SK-N-SH (cell line): ENCODE results near the gene GPC2. TPM values are rescaled to one million over a fixed set of nuclear protein-coding genes. Genes with fewer than 3 reads are reported as not detected.

Source experiments
- CTCF ChIA-PET: fragments of 300-600, 350-600 bp; formaldehyde crosslinking; extraction: SDS; loops from one replicate; lab custom pipeline; 2021; lab: Yijun Ruan, JAX
- POLR2A ChIA-PET: fragments of 350-600 bp; sonication (Branson Sonifier 250); formaldehyde crosslinking; extraction: SDS; loops from one replicate; lab custom pipeline; 2020; ENCODE audit warnings: antibody characterized with exemption, inconsistent platforms; lab: Yijun Ruan, JAX
- DNase-seq: peaks from one replicate; pipeline ENCODE4 v3.0.0; 2012
- H2AFZ ChIP-seq: fragments of 200-600 bp; sonication (generic); 2 replicates; pipeline ENCODE4 v1.8.1; 2016; ENCODE audit warnings: antibody characterized with exemption, mild to moderate bottlenecking, low read depth
- H3F3A ChIP-seq: fragments of 200-600 bp; sonication (generic); replicated peaks from 2 replicates; pipeline ENCODE3; 2016; ENCODE audit warnings: antibody characterized with exemption, mild to moderate bottlenecking; ENCODE audit not compliant: insufficient read depth
- H3K27ac ChIP-seq, 2 experiments: fragments of 200-500 bp in 1 of 2; fragments of 200-600 bp in 1 of 2; sonication (Bioruptor generic) in 1 of 2; sonication (generic), shearing (Covaris generic) in 1 of 2; 2 replicates each; pipeline versions ENCODE4 v1.5.1 to v1.6.1; 2014 to 2016; ENCODE audit warnings: low read depth in 2 of 2, inconsistent platforms in 1 of 2, low read length in 1 of 2, mild to moderate bottlenecking in 1 of 2, mixed read lengths in 1 of 2
- H3K27me3 ChIP-seq: fragments of 200-600 bp; sonication (generic), shearing (Covaris generic); 2 replicates; pipeline ENCODE4 v1.6.1; 2016; ENCODE audit warnings: mixed run types; ENCODE audit not compliant: insufficient read depth
- H3K36me3 ChIP-seq, 2 experiments: fragments of 200-500 bp in 1 of 2; fragments of 200-600 bp in 1 of 2; sonication (Bioruptor generic) in 1 of 2; sonication (generic) in 1 of 2; replicated peaks in 1 of 2; 2 replicates each; pipeline versions ENCODE3 to v1.5.1; 2014 to 2016; ENCODE audit warnings: low read length in 1 of 2, mild to moderate bottlenecking in 1 of 2; ENCODE audit not compliant: insufficient read depth in 2 of 2, control insufficient read depth in 1 of 2
- H3K4me1 ChIP-seq, 2 experiments: fragments of 200-500 bp in 1 of 2; fragments of 200-600 bp in 1 of 2; sonication (Bioruptor generic) in 1 of 2; sonication (generic), shearing (Covaris generic) in 1 of 2; 2 replicates each; pipeline versions ENCODE4 v1.5.1 to v1.6.1; 2014 to 2016; ENCODE audit warnings: low read depth in 1 of 2, low read length in 1 of 2, mixed run types in 1 of 2; ENCODE audit not compliant: insufficient read depth in 2 of 2, control insufficient read depth in 1 of 2
- H3K4me2 ChIP-seq: fragments of 200-600 bp; sonication (generic), shearing (Covaris generic); 2 replicates; pipeline ENCODE4 v1.6.1; 2017; ENCODE audit warnings: mixed run types
- H3K4me3 ChIP-seq, 2 experiments: fragments of 200-500 bp in 1 of 2; fragments of 200-600 bp in 1 of 2; sonication (Bioruptor generic) in 1 of 2; sonication (generic), shearing (Covaris generic) in 1 of 2; 2 replicates each; pipeline versions ENCODE4 v1.5.1 to v1.8.1; 2014 to 2016; ENCODE audit warnings: low read depth in 2 of 2, inconsistent platforms in 1 of 2, low read length in 1 of 2, mild to moderate bottlenecking in 1 of 2, mixed read lengths in 1 of 2, moderate library complexity in 1 of 2
- H3K79me2 ChIP-seq: fragments of 200-600 bp; sonication (generic); 2 replicates; pipeline ENCODE4 v1.8.1; 2017; ENCODE audit warnings: mild to moderate bottlenecking; ENCODE audit not compliant: insufficient read depth
- H3K9ac ChIP-seq: fragments of 200-600 bp; sonication (generic); 2 replicates; pipeline ENCODE4 v1.6.1; 2017; ENCODE audit warnings: mixed run types
- H3K9me2 ChIP-seq: fragments of 200-600 bp; sonication (generic); 2 replicates; pipeline ENCODE4 v1.6.1; 2017; ENCODE audit warnings: mixed run types
- H3K9me3 ChIP-seq: fragments of 200-600 bp; sonication (generic); 2 replicates; pipeline ENCODE4 v1.6.1; 2017; ENCODE audit warnings: mixed run types, mild to moderate bottlenecking, moderate library complexity
- H4K20me1 ChIP-seq: fragments of 200-600 bp; sonication (generic); 2 replicates; pipeline ENCODE4 v1.6.1; 2017; ENCODE audit warnings: mild to moderate bottlenecking, mixed run types; ENCODE audit not compliant: insufficient read depth
- ELF1 ChIP-seq: IDR thresholded peaks from 2 replicates; pipeline ENCODE4 v1.4.0; 2012
- EP300 ChIP-seq, 2 experiments: IDR thresholded peaks; 2 replicates each; pipeline versions ENCODE4 v1.4.0 to v1.6.1; 2012; ENCODE audit warnings: borderline replicate concordance in 1 of 2, low read depth in 1 of 2, low read length in 1 of 2
- FOXJ3 ChIP-seq: sonication (generic); formaldehyde crosslinking; IDR thresholded peaks from 2 replicates; pipeline ENCODE4 v1.5.1; 2020; ENCODE audit warnings: mild to moderate bottlenecking, missing genetic modification reagents
- GABPA ChIP-seq: IDR thresholded peaks from 2 replicates; pipeline ENCODE4 v1.4.0; 2012; ENCODE audit warnings: low read depth, mild to moderate bottlenecking
- IRF3 ChIP-seq: fragments of 150-350 bp; IDR thresholded peaks from 2 replicates; pipeline ENCODE4 v1.6.1; 2016; ENCODE audit warnings: mild to moderate bottlenecking, low read depth, low read length
- MAX ChIP-seq: IDR thresholded peaks from 2 replicates; pipeline ENCODE4 v1.4.0; 2012; ENCODE audit warnings: low read depth
- MEF2A ChIP-seq: IDR thresholded peaks from 2 replicates; pipeline ENCODE4 v1.4.0; 2012; ENCODE audit warnings: low read depth, borderline replicate concordance
- MXI1 ChIP-seq: IDR thresholded peaks from 2 replicates; pipeline ENCODE4 v1.6.1; 2012; ENCODE audit warnings: mild to moderate bottlenecking, low read depth, low read length, improper control_type of control experiment
- NFIC ChIP-seq: IDR thresholded peaks from 2 replicates; pipeline ENCODE4 v1.4.0; 2012; ENCODE audit warnings: borderline replicate concordance
- NRF1 ChIP-seq: IDR thresholded peaks from 2 replicates; pipeline ENCODE4 v1.6.1; 2012; ENCODE audit warnings: low read depth, mild to moderate bottlenecking, low read length
- RAD21 ChIP-seq: IDR thresholded peaks from 2 replicates; pipeline ENCODE4 v1.6.1; 2012; ENCODE audit warnings: mild to moderate bottlenecking, low read length
- RCOR1 ChIP-seq: fragments of 150-350 bp; IDR thresholded peaks from 2 replicates; pipeline ENCODE4 v1.6.1; 2017; ENCODE audit warnings: antibody characterized with exemption, low read length
- SIN3A ChIP-seq: IDR thresholded peaks from 2 replicates; pipeline ENCODE4 v1.6.1; 2012; ENCODE audit warnings: low read depth, mild to moderate bottlenecking, low read length, moderate library complexity, borderline replicate concordance
- SMC3 ChIP-seq: IDR thresholded peaks from 2 replicates; pipeline ENCODE4 v1.6.1; 2012; ENCODE audit warnings: low read depth, low read length, improper control_type of control experiment
- TCF12 ChIP-seq: IDR thresholded peaks from 2 replicates; pipeline ENCODE4 v1.4.0; 2012
- YY1 ChIP-seq: IDR thresholded peaks from 2 replicates; pipeline ENCODE4 v1.4.0; 2012; ENCODE audit warnings: low read depth, mild to moderate bottlenecking
- WGBS: methylation state at CpG from one replicate; pipeline ENCODE4 v1.1.6; 2017; ENCODE audit warnings: low lambda C conversion rate; 5-methylcytosine and 5-hydroxymethylcytosine counted together
- polyA plus RNA-seq, 3 experiments: library from polyadenylated mRNA; depleted of rRNA; stranded (reverse); fragments of >200 nt; gene quantifications; 2 replicates each; pipeline ENCODE4 v1.2.3, GENCODE V29; 2012

GPC2 gene
- polyA plus RNA-seq, 1 of the 3 experiments (the other 2 are of a cell fraction), result 12.9 TPM

DNA sequence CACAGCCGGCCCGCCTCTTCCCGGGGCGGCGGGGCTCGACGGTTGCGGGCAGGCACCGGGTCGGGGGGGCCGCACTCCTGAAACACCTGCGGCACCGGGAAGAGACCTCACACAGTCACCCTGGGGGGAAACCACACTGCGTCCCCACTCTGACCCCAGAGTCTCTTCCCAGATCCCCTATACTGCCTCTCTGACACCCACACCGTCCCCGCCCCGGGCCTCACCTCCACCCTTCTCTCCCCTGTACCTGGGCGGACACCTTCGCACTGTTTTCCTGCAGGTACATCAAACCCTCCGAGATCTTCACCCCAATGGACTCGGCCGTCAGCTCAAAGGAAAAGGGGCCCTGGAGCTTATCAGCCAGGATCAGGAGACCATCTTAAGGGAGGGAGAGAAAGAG lies 5.3 kb downstream of the GPC2 start (continued):
- TF ChIP-seq NFIC (no peak), SMC3 (no peak), MXI1 (no peak)

DNA sequence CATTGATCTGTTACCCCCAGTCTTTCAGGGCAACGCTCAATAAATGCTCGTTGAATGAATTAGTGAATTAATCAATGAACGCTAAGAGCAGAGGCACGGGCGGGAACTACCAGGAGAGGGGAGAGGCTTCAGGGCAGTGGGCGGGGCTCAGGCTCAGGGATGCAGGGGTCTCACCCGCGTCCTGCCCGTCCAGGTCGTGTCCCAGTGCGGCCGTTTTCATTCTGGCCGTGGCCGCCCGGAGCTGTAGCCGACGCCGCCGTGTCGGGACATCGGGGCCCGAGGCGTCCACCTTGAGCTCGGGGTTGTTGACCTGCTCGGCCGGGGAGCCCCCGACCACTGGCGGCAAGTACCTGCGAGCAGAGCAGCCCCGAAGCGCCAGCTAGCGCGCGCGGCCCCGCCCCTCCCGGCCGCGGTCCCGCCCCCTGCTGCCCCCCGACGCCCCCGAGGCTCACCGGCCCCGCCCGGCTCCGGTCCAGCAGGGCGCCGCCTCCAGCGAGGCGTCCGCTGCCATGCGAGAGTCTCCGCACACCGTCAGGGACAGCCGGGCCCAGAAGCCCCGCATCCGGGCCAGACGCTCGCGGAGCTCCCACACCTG lies 6.0 kb downstream of the GPC2 start:
- 83% methylated on average over 15 of the region's 61 CpGs for WGBS
- DNase-seq, result no peak
- H3K79me2 ChIP-seq, result peaks cover 8% of the 10 kb centered on the region; the same call in 1 of the 2 replicates
- no peak overlapping the region for H3K27ac ChIP-seq
- no peaks in the 10 kb centered on the region for H3K9me3 ChIP-seq
- POLR2A ChIA-PET, result no interaction called here
- CTCF ChIA-PET, result interaction anchor here (2.7 kb wide), 1 partner anchor 40 kb away, joined by 11 read pairs; no protein-coding TSS in a partner anchor
- H3K4me3 ChIP-seq, result no peak overlapping the region
- peaks cover 18% of the 10 kb centered on the region for H3F3A ChIP-seq
- H3K4me1 ChIP-seq, result peaks cover 0 to 27% of the 10 kb centered on the region in 2 experiments; a peak in 1 of 4 replicates
- H3K9ac ChIP-seq, result no peak overlapping the region
- H2AFZ ChIP-seq, result no peak overlapping the region
- H3K36me3 ChIP-seq, result peaks cover 6 to 21% of the 10 kb centered on the region in 2 experiments
- no peak overlapping the region for H3K4me2 ChIP-seq
- TF ChIP-seq RCOR1 (no peak), GABPA (no peak), SIN3A (no peak), MEF2A (no peak), TCF12 (no peak), ELF1 (no peak), YY1 (no peak), RAD21 (no peak), MXI1 (no peak), SMC3 (no peak), IRF3 (no peak)
- H3K27me3 ChIP-seq, result no peaks in the 10 kb centered on the region
- H4K20me1 ChIP-seq, result no peaks in the 10 kb centered on the region
- H3K9me2 ChIP-seq, result no peaks in the 10 kb centered on the region

DNA sequence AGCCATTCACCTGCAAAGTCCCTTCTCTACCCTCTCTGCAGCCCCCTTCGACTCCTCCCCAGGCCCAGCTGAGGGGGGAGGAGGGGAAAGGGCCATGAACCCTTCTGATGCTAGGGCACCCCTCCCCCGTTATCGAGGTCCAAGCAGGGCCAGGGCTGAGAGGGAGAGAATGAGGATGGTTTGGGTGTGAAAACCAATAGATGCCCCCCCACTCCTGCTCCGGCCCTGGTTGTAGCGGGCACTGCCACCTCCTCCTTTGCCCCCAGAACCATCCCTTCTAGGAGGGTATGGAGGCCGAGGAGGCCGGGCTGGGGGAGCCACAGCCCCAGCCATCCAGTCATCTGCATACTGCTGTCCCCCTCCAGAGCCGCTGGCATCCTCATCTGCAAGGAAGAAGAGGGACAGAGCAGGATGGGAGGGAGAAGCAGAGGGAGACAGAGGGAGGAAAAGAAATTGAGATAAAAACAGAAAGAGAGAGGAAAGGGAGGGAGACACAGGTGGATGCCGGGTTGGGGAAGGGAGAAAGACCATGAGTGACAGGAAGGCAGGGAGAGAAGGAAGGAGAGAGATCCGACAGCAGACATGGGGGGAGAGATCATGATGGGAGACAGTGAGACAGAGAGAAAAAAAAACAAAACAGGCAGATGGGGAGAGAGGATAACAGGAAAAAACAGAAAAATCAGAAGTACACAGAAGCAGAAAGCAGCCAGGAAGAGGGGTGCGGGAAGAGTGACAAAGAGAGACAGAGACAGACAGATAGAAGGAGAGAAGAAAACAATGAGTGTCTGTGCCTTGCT lies 6.9 kb downstream of the GPC2 start:
- Histone ChIP-seq H3K79me2 (peaks cover 1% of the 10 kb centered on the region; the same call in 1 of the 2 replicates), H3K9ac (no peak overlapping the region), H3K9me2 (no peaks in the 10 kb centered on the region), H3K4me3 (no peak overlapping the region), H3K27ac (no peak overlapping the region), H3K4me1 (peaks cover 0 to 20% of the 10 kb centered on the region in 2 experiments; a peak in 1 of 4 replicates), H2AFZ (no peak overlapping the region), H3K9me3 (no peaks in the 10 kb centered on the region), H3F3A (peaks cover 18% of the 10 kb centered on the region), H3K36me3 (peaks cover 5 to 21% of the 10 kb centered on the region in 2 experiments), H3K27me3 (no peaks in the 10 kb centered on the region), H4K20me1 (no peaks in the 10 kb centered on the region), H3K4me2 (no peak overlapping the region)
- CTCF ChIA-PET, result interaction anchor here (1.3 kb wide), 1 partner anchor 38 kb away, joined by 3 read pairs; no protein-coding TSS in a partner anchor
- TF ChIP-seq MAX, result no peak
- TF ChIP-seq EP300 (IDR thresholded peaks at IDR 0.05; ENCODE audit: borderline replicate concordance in 1 of 2, low read depth in 1 of 2, low read length in 1 of 2), result no peak
- no peak for TF ChIP-seq MXI1
- no peak for TF ChIP-seq FOXJ3 (CRISPR knock-in tag)
- no peak for TF ChIP-seq GABPA
- TF ChIP-seq NRF1, result no peak
- WGBS, result 91% methylated on average over 10 of the region's 11 CpGs
- POLR2A ChIA-PET, result no interaction called here
- DNase-seq, result peak; percentile 31
